Measurements from ENCODE around the gene MOB2.

MOB2 gene

GRCh38 chr11:1531449-1532013 lies 45.0 kb upstream of the MOB2 start:
- Histone ChIP-seq H4K20me1 (ENCODE audit: low read depth, low read length) (no peaks in the 10 kb centered on the region), H3K9me3 (ENCODE audit: insufficient read depth, low read length) (no peaks in the 10 kb centered on the region), H3K4me3 (ENCODE audit: insufficient read depth, low read length, poor library complexity, severe bottlenecking) (no peak overlapping the region)

GRCh38 chr11:1530686-1531448 lies 44.3 kb upstream of the MOB2 start:
- H3K79me2 ChIP-seq (ENCODE audit: insufficient read depth, low read length): peaks cover 84% of the 10 kb centered on the region
- H2AFZ ChIP-seq (ENCODE audit: low read depth, low read length, severe bottlenecking): no peak overlapping the region
- H3K4me3 ChIP-seq (ENCODE audit: insufficient read depth, low read length, poor library complexity, severe bottlenecking): no peak overlapping the region
- H3F3A ChIP-seq (ENCODE audit: insufficient read depth): no peaks in the 10 kb centered on the region
- no peaks in the 10 kb centered on the region for H3K9me3 ChIP-seq (ENCODE audit: insufficient read depth, low read length)
- H3K27ac ChIP-seq (ENCODE audit: low read depth, low read length): no peak overlapping the region
- TF ChIP-seq EZH2phosphoT487 (conservative IDR thresholded peaks at IDR 0.05; ENCODE audit: low read length) (no peak), CTCF (IDR thresholded peaks at IDR 0.05; ENCODE audit: insufficient read depth, low read length, poor library complexity, severe bottlenecking) (no peak)
- no peak overlapping the region for H3K4me2 ChIP-seq (ENCODE audit: low read depth, low read length, poor library complexity, severe bottlenecking)
- H3K9me2 ChIP-seq (replicated peaks; ENCODE audit: insufficient read depth, low read length): no peaks in the 10 kb centered on the region
- no peaks in the 10 kb centered on the region for H4K20me1 ChIP-seq (ENCODE audit: low read depth, low read length)
- no peaks in the 10 kb centered on the region for H3K36me3 ChIP-seq (ENCODE audit: low read length)
- no peak overlapping the region for H3K9ac ChIP-seq (ENCODE audit: low read length)
- no peaks in the 10 kb centered on the region for H3K27me3 ChIP-seq (ENCODE audit: low read length)

More at GRCh38 chr11:1531449-1532013, 45.0 kb upstream of the MOB2 start:
- Histone ChIP-seq H2AFZ (ENCODE audit: low read depth, low read length, severe bottlenecking) (no peak overlapping the region), H3K4me2 (ENCODE audit: low read depth, low read length, poor library complexity, severe bottlenecking) (no peak overlapping the region), H3K36me3 (ENCODE audit: low read length) (no peaks in the 10 kb centered on the region), H3K9me2 (replicated peaks; ENCODE audit: insufficient read depth, low read length) (no peaks in the 10 kb centered on the region), H3F3A (ENCODE audit: insufficient read depth) (no peaks in the 10 kb centered on the region), H3K79me2 (ENCODE audit: insufficient read depth, low read length) (peaks cover 84% of the 10 kb centered on the region), H3K27me3 (ENCODE audit: low read length) (no peaks in the 10 kb centered on the region), H3K9ac (ENCODE audit: low read length) (no peak overlapping the region), H3K27ac (ENCODE audit: low read depth, low read length) (no peak overlapping the region)
- TF ChIP-seq EZH2phosphoT487 (conservative IDR thresholded peaks at IDR 0.05; ENCODE audit: low read length) (no peak), CTCF (IDR thresholded peaks at IDR 0.05; ENCODE audit: insufficient read depth, low read length, poor library complexity, severe bottlenecking) (no peak)

- Histone ChIP-seq H3K27me3 (ENCODE audit: low read length) (no peaks in the 10 kb centered on the region), H2AFZ (ENCODE audit: low read depth, low read length, severe bottlenecking) (no peak overlapping the region), H3K4me2 (ENCODE audit: low read depth, low read length, poor library complexity, severe bottlenecking) (no peak overlapping the region), H4K20me1 (ENCODE audit: low read depth, low read length) (no peaks in the 10 kb centered on the region), H3K9me2 (replicated peaks; ENCODE audit: insufficient read depth, low read length) (no peaks in the 10 kb centered on the region), H3K9ac (ENCODE audit: low read length) (no peak overlapping the region), H3K79me2 (ENCODE audit: insufficient read depth, low read length) (peaks cover 85% of the 10 kb centered on the region), H3K36me3 (ENCODE audit: low read length) (no peaks in the 10 kb centered on the region), H3K27ac (ENCODE audit: low read depth, low read length) (0 out of 2 replicates have a peak overlapping the region, but pooled peaks have one; percentile 18), H3K9me3 (ENCODE audit: insufficient read depth, low read length) (no peaks in the 10 kb centered on the region), H3F3A (ENCODE audit: insufficient read depth) (no peaks in the 10 kb centered on the region), H3K4me3 (ENCODE audit: insufficient read depth, low read length, poor library complexity, severe bottlenecking) (no peak overlapping the region)
- TF ChIP-seq EZH2phosphoT487 (conservative IDR thresholded peaks at IDR 0.05; ENCODE audit: low read length) (no peak), CTCF (IDR thresholded peaks at IDR 0.05; ENCODE audit: insufficient read depth, low read length, poor library complexity, severe bottlenecking) (no peak)
Measured at GRCh38 chr11:1529774-1530173, 43.2 kb upstream of the MOB2 start.
